DMS 273 (cell line): ENCODE data around the gene DDX43.
"Not testable (repeated sequence)": the region's sequence is repeated elsewhere in the genome, so short reads cannot be mapped to it uniquely, and the experiment has no call there.

ENCODE experiments used
- DNase-seq: peaks from one replicate; lab custom pipeline; 2025; ENCODE audit not compliant: unreplicated experiment; lab: John Stamatoyannopoulos, UW

The DDX43 gene

GRCh38 chr6:73388800-73389512 lies 5.7 kb upstream of the DDX43 start:
- peak; percentile 87 for DNase-seq

GRCh38 chr6:73389854-73390253 lies 4.8 kb upstream of the DDX43 start:
- DNase-seq: no peak

DNA sequence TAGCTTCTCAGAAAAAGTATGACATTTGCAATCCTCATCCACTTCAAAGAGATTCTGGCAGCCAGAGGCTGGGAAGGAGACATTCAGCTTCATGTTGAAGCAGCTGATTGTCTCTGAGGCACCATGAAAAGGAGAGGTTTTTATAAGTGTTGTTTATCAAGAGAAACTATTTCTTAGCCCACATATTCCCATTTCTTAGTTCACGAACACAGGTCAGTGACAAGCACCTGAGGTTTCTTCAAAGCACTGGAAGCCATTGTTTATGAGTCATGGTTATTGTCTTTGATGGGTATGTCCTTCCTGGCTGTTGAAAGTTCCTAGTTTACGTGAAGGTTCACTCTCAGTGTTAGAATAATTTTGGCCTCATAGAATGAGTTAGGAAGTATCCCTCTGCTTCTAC lies 3.0 kb upstream of the DDX43 start:
- no peak for DNase-seq

DNA sequence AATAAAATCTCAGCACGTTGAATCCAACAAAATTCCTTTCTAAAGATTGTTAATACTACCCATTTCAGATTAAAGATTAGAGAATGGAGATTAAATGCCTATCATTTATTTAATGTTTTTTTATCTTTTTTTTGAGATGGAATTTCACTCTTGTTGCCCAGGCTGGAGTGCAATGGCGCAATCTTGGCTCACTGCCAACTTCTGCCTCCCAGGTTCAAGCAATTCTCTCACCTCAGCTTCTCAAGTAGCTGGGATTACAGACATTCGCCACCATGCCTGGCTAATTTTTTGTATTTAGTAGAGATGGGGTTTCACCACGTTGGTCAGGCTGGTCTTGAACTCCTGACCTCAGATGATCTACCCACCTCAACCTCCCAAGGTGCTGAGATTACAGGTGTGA lies 2.4 kb upstream of the DDX43 start:
- DNase-seq: not testable (repeated sequence)

- DNase-seq: no peak
These were observed 1.4 kb upstream of the DDX43 start for GRCh38 chr6:73393278-73393677.

GRCh38 chr6:73395875-73396274 lies 1.2 kb downstream of the DDX43 start:
- DNase-seq: no peak

GRCh38 chr6:73400656-73401055 lies 6.0 kb downstream of the DDX43 start:
- no peak for DNase-seq

- no peak for DNase-seq
These were observed 14.8 kb downstream of the DDX43 start for GRCh38 chr6:73409395-73409794.

- DNase-seq: no peak
These were observed 18.5 kb downstream of the DDX43 start for GRCh38 chr6:73413102-73413501.

- DNase-seq: no peak
These were observed 23.6 kb downstream of the DDX43 start for GRCh38 chr6:73418081-73418741.

DNA sequence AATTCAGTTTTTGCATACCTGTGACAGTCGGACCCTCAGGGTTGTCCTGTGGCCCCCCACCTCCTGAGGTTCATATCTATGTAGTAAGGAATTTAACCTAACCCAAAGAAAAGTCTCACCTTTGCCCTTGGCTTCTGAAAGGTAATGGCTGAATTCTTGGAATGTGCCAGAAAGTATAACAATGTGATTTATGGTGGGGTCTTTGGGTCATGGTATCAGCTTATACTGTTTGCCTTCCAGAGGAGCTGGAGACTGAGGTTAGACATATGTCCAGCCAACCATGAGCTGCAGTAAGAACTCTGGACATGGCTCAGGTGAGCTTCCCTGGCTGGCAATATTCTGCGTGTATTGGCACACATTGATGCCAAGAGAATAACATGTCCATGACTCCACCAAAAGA lies 26.9 kb downstream of the DDX43 start:
- DNase-seq: no peak

DNA sequence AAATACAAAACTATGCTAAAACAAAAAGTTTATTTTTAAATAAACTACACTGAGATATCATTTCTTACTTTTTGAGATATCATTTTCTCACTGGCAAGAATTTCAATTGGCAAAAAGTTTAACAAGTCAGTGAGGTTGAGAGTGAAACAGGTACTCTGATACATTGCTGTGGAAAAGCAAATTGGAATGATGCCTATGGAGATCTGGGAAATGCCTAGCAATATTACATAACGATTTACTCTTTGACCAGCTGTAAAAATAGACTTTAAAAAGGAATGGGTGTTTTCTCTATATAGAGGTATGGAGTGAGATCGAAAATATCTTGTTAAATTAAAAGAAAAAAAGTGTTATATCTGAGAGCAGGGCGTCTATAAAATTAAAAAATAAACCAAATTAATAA lies 40.6 kb downstream of the DDX43 start:
- no peak for DNase-seq

DNA sequence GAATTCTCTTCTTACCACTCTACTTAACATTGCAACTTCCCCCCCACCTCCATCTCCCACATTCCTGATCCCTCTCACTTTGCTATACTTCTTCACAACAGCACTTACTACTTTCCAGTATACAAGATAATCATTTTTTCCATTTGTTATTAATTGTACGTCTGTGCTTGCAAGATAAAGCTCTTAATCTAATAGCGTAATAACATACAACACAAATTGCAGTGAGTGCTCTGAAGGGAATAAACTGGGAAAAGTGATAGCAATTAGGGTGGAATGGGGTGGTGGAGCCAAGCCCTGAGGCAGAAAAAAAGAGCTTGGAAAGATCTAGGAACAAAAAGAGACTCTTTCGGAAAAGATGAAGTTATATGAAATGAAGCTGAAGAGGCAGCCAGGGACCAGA lies 48.9 kb downstream of the DDX43 start:
- no peak for DNase-seq

DNA sequence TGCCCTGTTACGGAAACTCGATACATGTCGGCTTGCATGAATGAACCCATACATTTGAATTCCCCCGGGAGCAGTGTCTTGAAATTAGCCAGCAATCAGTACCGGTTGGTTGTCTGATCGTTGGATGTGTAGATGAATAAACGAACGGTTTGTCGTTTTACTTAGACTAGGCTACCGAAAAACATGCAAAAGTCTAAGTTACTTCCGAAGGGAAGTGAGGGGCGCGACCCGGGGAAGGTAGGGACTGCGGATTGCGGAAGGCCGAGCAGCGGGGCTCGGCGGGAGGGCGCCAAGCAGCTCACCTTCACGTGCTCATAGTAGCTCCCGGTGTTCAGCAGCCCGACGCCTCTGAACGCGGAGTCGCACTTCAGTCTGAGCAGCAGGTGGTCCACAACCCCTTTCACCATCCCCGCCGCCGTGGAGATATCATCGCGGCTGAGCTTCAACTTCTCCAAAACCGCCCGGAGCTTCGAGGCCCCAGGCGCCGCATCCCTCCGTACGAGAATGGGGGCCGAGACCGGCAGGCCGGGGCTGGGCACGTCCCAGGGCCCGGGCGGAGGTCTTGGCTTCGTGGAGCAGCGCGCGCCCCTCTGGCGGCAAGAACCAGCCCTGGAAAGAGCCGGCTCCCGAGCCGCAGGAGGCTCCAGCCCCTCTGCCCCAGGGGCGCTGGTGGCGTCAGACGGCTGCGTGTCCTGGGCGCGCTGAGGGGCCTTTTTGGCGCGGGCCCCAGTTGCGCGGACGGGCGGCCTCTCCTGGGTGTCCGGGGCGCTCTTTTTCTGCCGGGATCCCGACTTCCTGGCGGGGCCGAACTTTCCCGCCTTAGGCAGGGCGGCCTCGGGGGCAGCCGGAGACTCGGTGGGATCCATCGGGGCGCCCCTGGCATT lies 56.8 kb downstream of the DDX43 start:
- DNase-seq: peak; percentile 85

GRCh38 chr6:73452107-73452461 lies 57.5 kb downstream of the DDX43 start, which contains the start of gene CGAS:
Gene CGAS (minus strand): TSS chr6:73452297. CDS start chr6:73452181, 116 bp downstream.
- peak; percentile 83 for DNase-seq

DNA sequence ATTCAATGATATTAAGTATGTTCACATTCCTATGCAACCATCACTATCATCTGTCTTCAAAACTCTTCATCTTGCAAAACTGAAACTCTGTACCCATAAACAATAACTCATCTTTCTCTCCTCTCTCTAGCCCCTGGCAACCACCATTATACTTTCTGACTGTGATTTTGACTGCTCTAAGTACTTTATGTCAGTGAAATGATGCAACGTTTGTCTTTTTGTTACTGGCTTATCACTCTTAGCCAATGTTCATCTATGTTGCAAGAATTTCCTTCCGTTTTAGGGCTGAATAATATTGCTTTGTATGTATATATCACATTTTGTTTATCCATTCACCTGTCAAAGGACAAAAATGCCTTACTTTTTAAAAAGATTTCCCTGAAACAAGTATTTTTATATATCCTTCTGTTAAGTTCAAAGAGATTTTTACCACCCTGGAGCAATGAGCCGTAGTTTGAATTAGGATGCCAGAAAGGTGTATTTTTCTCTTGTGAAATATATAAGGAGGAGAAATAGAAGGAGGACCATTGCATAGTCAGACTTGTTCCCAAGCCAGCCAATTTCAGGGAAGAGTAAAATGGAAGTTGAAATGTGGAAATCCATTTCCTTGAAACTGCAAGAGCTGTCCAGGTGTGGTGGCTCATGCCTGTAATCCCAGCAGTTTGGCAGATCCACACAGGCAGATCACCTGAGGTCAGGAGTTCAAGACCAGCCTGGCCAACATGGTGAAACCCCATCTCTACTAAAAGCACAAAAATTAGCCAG lies 61.4 kb downstream of the DDX43 start:
- DNase-seq: no peak

- not testable (repeated sequence) for DNase-seq
These were observed 64.8 kb downstream of the DDX43 start for GRCh38 chr6:73459474-73459873.

DNA sequence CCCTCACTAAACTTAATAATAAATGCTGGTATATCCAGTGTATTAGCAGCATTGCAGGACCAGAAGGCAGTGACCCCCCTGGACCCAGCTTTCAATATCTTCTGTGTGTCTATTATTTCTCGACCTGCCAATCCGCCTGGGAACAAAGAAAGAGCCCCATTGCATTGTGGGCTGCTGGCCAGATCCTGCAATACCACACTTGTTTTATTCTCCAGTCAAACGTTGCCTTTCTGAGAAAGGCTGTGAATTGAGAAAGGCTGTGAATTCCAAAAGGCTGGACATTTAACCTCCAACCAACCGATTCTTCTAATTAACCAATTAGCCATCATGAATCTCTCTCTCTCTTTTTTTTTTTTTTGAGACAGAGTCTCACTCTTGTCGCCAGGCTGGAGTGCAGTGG lies 65.4 kb downstream of the DDX43 start:
- DNase-seq: no peak

DNA sequence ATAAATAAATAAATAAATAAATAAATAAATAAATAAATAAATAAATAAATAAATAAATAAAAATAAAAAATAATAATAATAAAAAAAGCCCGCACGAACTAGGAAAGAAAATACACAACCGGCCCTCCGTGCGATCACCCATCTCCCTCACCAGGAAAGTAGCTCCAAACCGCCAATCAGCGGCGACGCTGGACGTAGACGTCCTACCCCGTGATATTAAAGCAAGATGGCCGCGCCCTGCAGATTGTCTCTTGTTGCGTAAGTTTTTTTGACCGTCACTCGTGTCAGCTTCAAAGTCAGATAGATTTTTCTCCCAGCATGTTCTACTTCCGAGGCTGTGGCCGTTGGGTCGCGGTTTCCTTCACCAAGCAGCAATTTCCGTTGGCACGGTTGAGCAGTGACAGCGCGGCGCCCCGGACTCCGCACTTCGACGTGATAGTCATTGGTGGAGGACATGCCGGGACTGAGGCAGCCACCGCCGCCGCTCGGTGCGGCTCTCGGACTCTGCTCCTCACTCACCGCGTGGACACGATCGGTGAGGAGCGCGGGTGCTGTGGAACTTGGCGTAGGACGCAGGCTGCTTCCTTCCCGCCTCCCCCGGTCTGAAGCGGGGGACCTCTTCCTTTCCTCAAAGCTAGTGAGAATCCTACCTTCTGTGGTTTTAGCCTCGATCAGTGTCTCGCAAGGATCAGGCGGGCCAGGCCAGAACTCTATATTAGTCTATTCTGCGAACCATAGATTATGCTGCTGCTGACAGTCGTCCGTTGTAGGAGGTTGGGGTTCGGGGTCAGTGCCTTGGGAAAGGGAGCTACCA lies 67.1 kb downstream of the DDX43 start, which contains the start of gene MTO1:
TSS of gene MTO1 (plus strand) at position 201 of the 814 bp plus-strand sequence. CDS start at position 319, 118 bp downstream.
- peak; percentile 96 for DNase-seq
